ENCODE results near the gene CSTB.

CSTB gene

GRCh38 chr21:43774163-43774562 lies 1.9 kb downstream of the CSTB start:
- H3K4me3 ChIP-seq (ENCODE audit: low read length), result peak overlapping the region; percentile 77
- TF ChIP-seq CTCF (IDR thresholded peaks at IDR 0.05; ENCODE audit: insufficient read depth, low read depth, low read length, missing control alignments), result no peak
- DNase-seq (ENCODE audit: low read depth), result no peak

GRCh38 chr21:43772425-43772821 lies 3.7 kb downstream of the CSTB start:
- no peak for TF ChIP-seq CTCF (IDR thresholded peaks at IDR 0.05; ENCODE audit: insufficient read depth, low read depth, low read length, missing control alignments)
- H3K4me3 ChIP-seq (ENCODE audit: low read length), result no peak overlapping the region
- peak; percentile 53 for DNase-seq (ENCODE audit: low read depth)

GRCh38 chr21:43771698-43772424 lies 4.2 kb downstream of the CSTB start:
- peak; percentile 49 for DNase-seq (ENCODE audit: low read depth)
- no peak for TF ChIP-seq CTCF (IDR thresholded peaks at IDR 0.05; ENCODE audit: insufficient read depth, low read depth, low read length, missing control alignments)
- no peak overlapping the region for H3K4me3 ChIP-seq (ENCODE audit: low read length)

- DNase-seq (ENCODE audit: low read depth), result peak; percentile 63
- H3K4me3 ChIP-seq (ENCODE audit: low read length), result no peak overlapping the region
- TF ChIP-seq CTCF (IDR thresholded peaks at IDR 0.05; ENCODE audit: insufficient read depth, low read depth, low read length, missing control alignments), result no peak
These were observed 4.9 kb downstream of the CSTB start for GRCh38 chr21:43771199-43771675.

- no peak overlapping the region for H3K4me3 ChIP-seq (ENCODE audit: low read length)
- TF ChIP-seq CTCF (IDR thresholded peaks at IDR 0.05; ENCODE audit: insufficient read depth, low read depth, low read length, missing control alignments), result no peak
- no peak for DNase-seq (ENCODE audit: low read depth)
These were observed 5.9 kb downstream of the CSTB start for GRCh38 chr21:43770066-43770655.

GRCh38 chr21:43769325-43769958 lies 6.7 kb downstream of the CSTB start:
- no peak for TF ChIP-seq CTCF (IDR thresholded peaks at IDR 0.05; ENCODE audit: insufficient read depth, low read depth, low read length, missing control alignments)

More at GRCh38 chr21:43769325-43769958, 6.7 kb downstream of the CSTB start:
- no peak for DNase-seq (ENCODE audit: low read depth)
- H3K4me3 ChIP-seq (ENCODE audit: low read length), result no peak overlapping the region
